GM12872 (cell line): ENCODE measurements around the gene EFTUD2.

ENCODE experiments used
- CTCF ChIP-seq: IDR thresholded peaks from 3 replicates; pipeline ENCODE4 v1.5.1; 2011; ENCODE audit warnings: low read depth, mild to moderate bottlenecking, low read length, moderate library complexity; ENCODE audit not compliant: insufficient read depth

Gene EFTUD2

GRCh38 chr17:44801880-44802279, 97.4 kb downstream of the EFTUD2 start:
- no peak for TF ChIP-seq CTCF
